Measurements from ENCODE around the gene TMEM181.

DNA sequence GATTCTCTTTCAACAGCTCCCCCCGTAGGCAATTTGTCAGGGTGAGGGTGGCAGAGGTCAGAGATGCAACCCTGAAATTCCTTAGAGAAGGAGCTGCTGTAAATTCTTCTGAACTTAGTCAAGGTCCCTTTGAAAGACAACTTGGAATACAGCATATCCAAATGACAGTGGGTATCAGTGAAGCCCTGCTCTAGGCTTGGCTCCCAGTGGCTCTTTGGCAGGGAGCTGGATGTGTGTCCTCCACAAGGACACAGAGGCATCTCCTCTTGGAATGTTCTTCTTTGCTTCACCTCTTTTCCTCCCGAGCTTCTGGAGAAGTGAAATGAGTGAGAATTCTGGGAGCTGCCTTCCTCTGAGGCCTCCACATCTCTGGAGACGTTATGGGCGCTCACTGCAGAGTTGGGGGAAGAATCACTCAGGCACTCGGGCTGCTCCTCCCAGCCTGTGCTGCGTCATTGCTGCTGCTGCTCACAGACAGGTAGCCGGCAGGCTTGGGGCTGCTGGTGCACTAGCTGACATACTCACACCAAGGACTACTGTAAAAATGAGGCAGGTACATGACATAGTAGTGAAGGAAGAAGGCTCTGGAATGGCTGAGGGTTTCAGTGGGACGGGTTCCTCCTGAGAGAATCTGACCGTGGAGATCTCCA lies 50.6 kb downstream of the TMEM181 start:
- TF ChIP-seq, protein P1, sequence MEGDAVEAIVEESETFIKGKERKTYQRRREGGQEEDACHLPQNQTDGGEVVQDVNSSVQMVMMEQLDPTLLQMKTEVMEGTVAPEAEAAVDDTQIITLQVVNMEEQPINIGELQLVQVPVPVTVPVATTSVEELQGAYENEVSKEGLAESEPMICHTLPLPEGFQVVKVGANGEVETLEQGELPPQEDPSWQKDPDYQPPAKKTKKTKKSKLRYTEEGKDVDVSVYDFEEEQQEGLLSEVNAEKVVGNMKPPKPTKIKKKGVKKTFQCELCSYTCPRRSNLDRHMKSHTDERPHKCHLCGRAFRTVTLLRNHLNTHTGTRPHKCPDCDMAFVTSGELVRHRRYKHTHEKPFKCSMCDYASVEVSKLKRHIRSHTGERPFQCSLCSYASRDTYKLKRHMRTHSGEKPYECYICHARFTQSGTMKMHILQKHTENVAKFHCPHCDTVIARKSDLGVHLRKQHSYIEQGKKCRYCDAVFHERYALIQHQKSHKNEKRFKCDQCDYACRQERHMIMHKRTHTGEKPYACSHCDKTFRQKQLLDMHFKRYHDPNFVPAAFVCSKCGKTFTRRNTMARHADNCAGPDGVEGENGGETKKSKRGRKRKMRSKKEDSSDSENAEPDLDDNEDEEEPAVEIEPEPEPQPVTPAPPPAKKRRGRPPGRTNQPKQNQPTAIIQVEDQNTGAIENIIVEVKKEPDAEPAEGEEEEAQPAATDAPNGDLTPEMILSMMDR (IDR thresholded peaks at IDR 0.05) = no peak
- no peak for TF ChIP-seq POLR2A (IDR thresholded peaks at IDR 0.05)
- TF ChIP-seq POLR2AphosphoS5 (IDR thresholded peaks at IDR 0.05; ENCODE audit: insufficient read depth in 1 of 2, low read depth in 1 of 2) = no peak

All from vagina (tissue), 2 donors.